GM12891 (cell line): ENCODE data around the gene SIAH3.

ENCODE experiments used
- DNase-seq: peaks from one replicate; pipeline ENCODE4 v3.0.0; 2011; ENCODE audit warnings: low spot score; ENCODE audit not compliant: insufficient read length
- FAIRE-seq: peaks from 2 replicates; lab custom pipeline; 2011; peaks lifted over from hg19 to GRCh38; lab: Jason Lieb, UNC
- PAX5 ChIP-seq: IDR thresholded peaks from 2 replicates; pipeline ENCODE4 v1.6.1; 2011; ENCODE audit warnings: low read length, moderate library complexity, mild to moderate bottlenecking; ENCODE audit not compliant: insufficient read depth, severe bottlenecking
- POLR2A ChIP-seq: IDR thresholded peaks from 2 replicates; pipeline ENCODE4 v1.6.1; 2011; ENCODE audit warnings: low read depth, low read length, control low read depth
- POLR2AphosphoS5 ChIP-seq: IDR thresholded peaks from 2 replicates; pipeline ENCODE4 v1.6.1; 2011; ENCODE audit warnings: low read depth, low read length, control low read depth
- POU2F2 ChIP-seq: IDR thresholded peaks from 2 replicates; pipeline ENCODE4 v1.6.1; 2011; ENCODE audit warnings: low read depth, mild to moderate bottlenecking, control low read depth, low read length, moderate library complexity
- SPI1 ChIP-seq: IDR thresholded peaks from 2 replicates; pipeline ENCODE4 v1.6.1; 2011; ENCODE audit warnings: low read depth, low read length, control low read depth
- TAF1 ChIP-seq: IDR thresholded peaks from 2 replicates; pipeline ENCODE4 v1.6.1; 2011; ENCODE audit warnings: low read depth, low read length, control low read depth

SIAH3 gene

GRCh38 chr13:45811891-45812694, 39.5 kb downstream of the SIAH3 start:
- FAIRE-seq (no peak), DNase-seq (no peak)
- TF ChIP-seq POLR2AphosphoS5 (no peak), POLR2A (no peak)

DNA sequence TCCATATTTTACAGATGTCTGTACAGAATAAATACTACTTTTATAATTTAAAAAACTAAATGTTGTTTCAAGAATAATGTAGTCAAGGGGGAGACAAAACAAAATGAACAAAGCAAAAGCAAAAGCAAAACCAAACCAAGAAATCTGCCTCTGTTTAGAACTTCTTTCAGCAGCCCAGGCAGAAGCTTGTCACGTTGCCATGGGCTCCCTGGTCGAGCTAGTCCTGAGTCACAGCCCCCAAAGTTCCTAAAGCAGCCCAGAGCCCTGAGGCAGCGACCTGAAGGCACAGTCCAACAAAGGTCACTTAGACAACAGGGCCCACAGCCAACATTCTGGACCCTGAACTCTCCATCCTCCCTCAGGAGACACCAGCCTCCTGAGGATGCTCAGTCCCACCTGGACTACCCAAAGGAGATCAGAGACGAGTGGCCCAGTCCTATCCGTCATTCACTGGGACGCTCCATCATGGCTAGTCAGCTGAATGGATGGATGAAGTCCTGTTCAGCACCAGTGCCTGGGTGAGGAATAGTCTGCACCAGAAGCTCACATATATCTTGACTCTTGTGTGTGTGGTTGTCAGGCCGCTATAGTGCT, 41.7 kb downstream of the SIAH3 start:
- FAIRE-seq = no peak
- TF ChIP-seq POLR2A (no peak), POLR2AphosphoS5 (no peak), POU2F2 (no peak), PAX5 (no peak), SPI1 (no peak), TAF1 (no peak)
- no peak for DNase-seq

- FAIRE-seq = no peak
- TF ChIP-seq POU2F2 (no peak), SPI1 (no peak), TAF1 (no peak), POLR2A (no peak), PAX5 (no peak), POLR2AphosphoS5 (no peak)
- no peak for DNase-seq
Observed at GRCh38 chr13:45808925-45809324, 42.6 kb downstream of the SIAH3 start.

GRCh38 chr13:45807520-45808099, 43.9 kb downstream of the SIAH3 start:
- FAIRE-seq (peak; percentile 45), DNase-seq (peak; percentile 28)

GRCh38 chr13:45800485-45800884, 51.1 kb downstream of the SIAH3 start:
- FAIRE-seq = no peak

More at GRCh38 chr13:45807520-45808099, 43.9 kb downstream of the SIAH3 start:
- TF ChIP-seq PAX5 (no peak), POLR2AphosphoS5 (no peak), TAF1 (no peak), POLR2A (no peak), POU2F2 (no peak), SPI1 (no peak)

GRCh38 chr13:45799451-45799850, 52.1 kb downstream of the SIAH3 start:
- no peak for TF ChIP-seq POU2F2
- no peak for TF ChIP-seq TAF1
- TF ChIP-seq PAX5 = no peak
- no peak for TF ChIP-seq POLR2A
- TF ChIP-seq SPI1 = no peak
- no peak for TF ChIP-seq POLR2AphosphoS5

More at GRCh38 chr13:45800485-45800884, 51.1 kb downstream of the SIAH3 start:
- no peak for DNase-seq
- TF ChIP-seq PAX5 = no peak
- no peak for TF ChIP-seq POU2F2
- no peak for TF ChIP-seq POLR2AphosphoS5
- TF ChIP-seq SPI1 = no peak
- TF ChIP-seq TAF1 = no peak
- TF ChIP-seq POLR2A = no peak

DNA sequence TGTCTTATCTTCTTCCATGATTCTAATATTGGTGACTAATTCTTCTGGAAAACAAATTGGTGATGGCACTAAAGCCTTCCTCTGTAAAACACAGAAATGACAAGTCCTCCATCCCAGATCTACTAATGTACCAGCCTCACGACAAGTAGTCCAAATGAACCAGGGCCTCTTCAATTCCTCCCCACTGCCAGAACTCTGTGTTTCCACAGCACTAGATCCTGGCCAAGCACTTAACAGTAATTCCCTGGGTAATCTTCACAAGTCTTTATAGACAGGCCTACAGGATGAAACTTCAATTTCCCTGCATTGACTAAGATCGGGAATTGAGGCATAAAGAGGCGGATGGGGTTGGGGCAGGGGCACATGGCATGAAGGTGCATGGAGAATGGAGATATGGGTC, 52.7 kb downstream of the SIAH3 start:
- FAIRE-seq (no peak), DNase-seq (no peak)
- TF ChIP-seq POU2F2 (no peak), SPI1 (no peak), PAX5 (no peak), POLR2AphosphoS5 (no peak), POLR2A (no peak), TAF1 (no peak)

More at GRCh38 chr13:45799451-45799850, 52.1 kb downstream of the SIAH3 start:
- FAIRE-seq (no peak), DNase-seq (no peak)

- no peak for DNase-seq
- no peak for FAIRE-seq
- TF ChIP-seq POLR2A = no peak
- TF ChIP-seq TAF1 = no peak
- TF ChIP-seq SPI1 = no peak
- no peak for TF ChIP-seq POLR2AphosphoS5
- no peak for TF ChIP-seq PAX5
- TF ChIP-seq POU2F2 = no peak
Observed at GRCh38 chr13:45796426-45797235, 54.9 kb downstream of the SIAH3 start.
